GM23248 (cell line): Measurements from ENCODE around the gene SLC25A34. TPM values are rescaled to one million over a fixed set of nuclear protein-coding genes. Genes with fewer than 3 reads are reported as not detected.

Experiments used
- DNase-seq: peaks from one replicate; pipeline ENCODE4 v3.0.0-alpha.2; 2015
- H2AFZ ChIP-seq: fragments of 200-600 bp; sonication (generic); 2 replicates; pipeline ENCODE4 v1.6.1; 2016; ENCODE audit warnings: antibody characterized with exemption
- H3F3A ChIP-seq: fragments of 200-600 bp; sonication (generic); 2 replicates; pipeline ENCODE4 v1.6.1; 2016; ENCODE audit warnings: mild to moderate bottlenecking, antibody characterized with exemption, mixed run types; ENCODE audit not compliant: insufficient read depth
- H3K27ac ChIP-seq: fragments of 200-600 bp; sonication (generic); 2 replicates; pipeline ENCODE4 v1.5.1; 2016; ENCODE audit warnings: mild to moderate bottlenecking
- H3K27me3 ChIP-seq: fragments of 200-600 bp; sonication (generic); replicated peaks from 2 replicates; pipeline ENCODE4 v1.6.1; 2016; ENCODE audit warnings: mild to moderate bottlenecking; ENCODE audit not compliant: insufficient read depth
- H3K36me3 ChIP-seq: fragments of 200-600 bp; sonication (generic); 2 replicates; pipeline ENCODE4 v1.6.1; 2016; ENCODE audit warnings: low read depth, mild to moderate bottlenecking
- H3K4me1 ChIP-seq: fragments of 200-600 bp; sonication (generic); 2 replicates; pipeline ENCODE4 v1.6.1; 2016; ENCODE audit warnings: mild to moderate bottlenecking; ENCODE audit not compliant: insufficient read depth
- H3K4me2 ChIP-seq: fragments of 200-600 bp; sonication (generic); one replicate; pipeline ENCODE4 v1.6.1; 2016; ENCODE audit warnings: mild to moderate bottlenecking; ENCODE audit not compliant: unreplicated experiment
- H3K4me3 ChIP-seq: fragments of 200-600 bp; sonication (generic); 2 replicates; pipeline ENCODE4 v1.5.1; 2016; ENCODE audit warnings: mild to moderate bottlenecking
- H3K79me2 ChIP-seq: fragments of 200-600 bp; sonication (generic); 2 replicates; pipeline ENCODE4 v1.6.1; 2016; ENCODE audit warnings: mild to moderate bottlenecking; ENCODE audit not compliant: insufficient read depth
- H3K9ac ChIP-seq: fragments of 200-600 bp; sonication (generic); 2 replicates; pipeline ENCODE4 v1.6.1; 2016; ENCODE audit warnings: mild to moderate bottlenecking
- H3K9me2 ChIP-seq: fragments of 200-600 bp; sonication (generic); 2 replicates; pipeline ENCODE4 v1.6.1; 2016; ENCODE audit warnings: mixed run types, mild to moderate bottlenecking, moderate library complexity; ENCODE audit not compliant: insufficient read depth
- H3K9me3 ChIP-seq: fragments of 200-600 bp; sonication (generic); one replicate; pipeline ENCODE4 v1.6.1; 2017; ENCODE audit warnings: low read depth
- H4K20me1 ChIP-seq: fragments of 200-600 bp; sonication (generic); 2 replicates; pipeline ENCODE4 v1.6.0; 2016; ENCODE audit not compliant: insufficient read depth
- EZH2 ChIP-seq: fragments of 200-600 bp; sonication (generic); IDR thresholded peaks from 2 replicates; pipeline ENCODE4 v1.6.1; 2018; ENCODE audit warnings: antibody characterized with exemption, mild to moderate bottlenecking; ENCODE audit not compliant: insufficient read depth, poor library complexity, severe bottlenecking
- EZH2phosphoT487 ChIP-seq: fragments of 200-600 bp; sonication (generic); IDR thresholded peaks from 2 replicates; pipeline ENCODE4 v1.6.1; 2018; ENCODE audit warnings: antibody characterized with exemption, moderate library complexity, mild to moderate bottlenecking, low read depth; ENCODE audit not compliant: insufficient read depth
- WGBS, 2 experiments: methylation state at CpG; one replicate each; pipeline ENCODE4 v1.1.6; 2015 to 2017; ENCODE audit warnings: low lambda C conversion rate in 2 of 2, low coverage in 1 of 2; ENCODE audit errors: missing lambda C conversion rate in 2 of 2; 5-methylcytosine and 5-hydroxymethylcytosine counted together
- in situ Hi-C: fragments of 300-500 bp; cut with MboI; formaldehyde crosslinking; loops from 2 replicates; pipeline ENCODE4 v1.15.0; 2020
- polyA plus RNA-seq: library from polyadenylated mRNA; unstranded; fragments of >200 nt; fragmentation: Nextera tagmentation; extraction: Ambion mirVana; gene quantifications from 2 replicates; pipeline ENCODE4 v1.2.1, GENCODE V29; 2016
- total RNA-seq: library from RNA; depleted of rRNA; stranded (reverse); fragments of >200 nt; shearing (Covaris generic); gene quantifications from 2 replicates; pipeline ENCODE4 v1.2.3, GENCODE V29; 2014

Gene SLC25A34
- total and polyA plus RNA-seq, 2 experiments from 2014 or later, result 0.20 to 0.54 TPM

DNA sequence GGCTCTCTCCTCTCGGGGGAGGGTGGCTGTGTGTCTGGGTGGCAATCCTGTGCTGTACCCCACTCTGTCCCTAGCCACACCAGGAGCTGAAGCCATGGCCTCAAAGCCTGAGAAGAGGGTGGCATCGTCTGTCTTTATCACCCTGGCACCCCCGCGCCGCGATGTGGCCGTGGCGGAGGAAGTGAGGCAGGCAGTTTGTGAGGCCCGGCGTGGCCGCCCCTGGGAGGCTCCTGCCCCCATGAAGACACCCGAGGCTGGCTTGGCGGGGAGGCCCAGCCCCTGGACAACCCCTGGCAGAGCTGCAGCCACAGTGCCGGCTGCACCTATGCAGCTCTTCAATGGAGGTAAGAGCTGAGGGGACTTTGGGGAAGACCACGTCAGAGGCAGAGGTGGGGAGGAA, 28.8 kb downstream of the SLC25A34 start:
- no peaks in the 10 kb centered on the region for H3K9me3 ChIP-seq
- H3K36me3 ChIP-seq, result peaks cover 9% of the 10 kb centered on the region; the same call in 1 of the 2 replicates
- WGBS, 2 experiments, result 90% methylated on average over 11 to 15 of the region's 15 CpGs
- peaks cover 34% of the 10 kb centered on the region for H3K79me2 ChIP-seq
- H3K27ac ChIP-seq, result 0 out of 2 replicates have a peak overlapping the region, but pooled peaks have one; percentile 37
- TF ChIP-seq EZH2phosphoT487, result no peak
- no peak for TF ChIP-seq EZH2
- no peak overlapping the region for H2AFZ ChIP-seq
- H4K20me1 ChIP-seq, result no peaks in the 10 kb centered on the region
- no peak for DNase-seq
- H3K27me3 ChIP-seq, result no peaks in the 10 kb centered on the region
- H3K9ac ChIP-seq, result no peak overlapping the region
- H3K4me3 ChIP-seq, result no peak overlapping the region
- no peaks in the 10 kb centered on the region for H3K9me2 ChIP-seq
- no peak overlapping the region for H3K4me2 ChIP-seq
- H3K4me1 ChIP-seq, result peaks cover 16% of the 10 kb centered on the region
- in situ Hi-C loops, result no loop called here
- peaks cover 5% of the 10 kb centered on the region; the same call in 1 of the 2 replicates for H3F3A ChIP-seq

GRCh38 chr1:15765495-15766194, 29.6 kb downstream of the SLC25A34 start:
- peaks cover 9% of the 10 kb centered on the region for H3K4me1 ChIP-seq
- H3K36me3 ChIP-seq, result peaks cover 9% of the 10 kb centered on the region; the same call in 1 of the 2 replicates
- in situ Hi-C loops, result no loop called here
- no peaks in the 10 kb centered on the region for H3K9me2 ChIP-seq
- peaks cover 5% of the 10 kb centered on the region; the same call in 1 of the 2 replicates for H3F3A ChIP-seq
- H3K27me3 ChIP-seq, result no peaks in the 10 kb centered on the region
- peaks cover 26% of the 10 kb centered on the region for H3K79me2 ChIP-seq
- H3K9me3 ChIP-seq, result no peaks in the 10 kb centered on the region
- H3K27ac ChIP-seq, result peak overlapping the region; percentile 66
- no peak overlapping the region for H3K4me3 ChIP-seq
- H4K20me1 ChIP-seq, result no peaks in the 10 kb centered on the region
- WGBS, 2 experiments, result 67 to 70% methylated on average over 17 to 20 of the region's 20 CpGs
- TF ChIP-seq EZH2phosphoT487 (no peak), EZH2 (no peak)
- peak; percentile 92 for DNase-seq
- H3K4me2 ChIP-seq, result no peak overlapping the region
- peak overlapping the region; percentile 37; the same call in 1 of the 2 replicates for H3K9ac ChIP-seq
- no peak overlapping the region for H2AFZ ChIP-seq

DNA sequence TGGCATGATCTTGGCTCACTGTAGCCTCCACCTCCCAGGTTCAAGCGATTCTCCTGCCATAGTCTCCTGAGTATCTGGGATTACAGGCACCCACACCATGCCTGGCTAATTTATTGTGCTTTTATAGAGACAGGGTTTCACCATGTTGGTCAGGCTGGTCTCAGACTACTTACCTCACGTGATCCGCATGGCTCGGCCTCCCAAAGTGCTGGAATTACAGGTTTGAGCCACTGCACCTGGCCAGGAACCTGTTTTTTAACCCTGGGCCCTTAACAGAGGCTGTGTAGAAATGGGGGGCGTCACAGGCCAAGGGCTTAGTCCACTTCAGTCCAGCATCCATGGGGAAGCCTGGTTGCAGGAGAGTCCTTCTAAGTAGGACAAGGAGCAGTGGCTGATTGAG, 31.9 kb downstream of the SLC25A34 start:
- Histone ChIP-seq H3K4me2 (no peak overlapping the region), H2AFZ (no peak overlapping the region), H3K9me3 (no peaks in the 10 kb centered on the region), H3K27me3 (no peaks in the 10 kb centered on the region), H3K27ac (no peak overlapping the region), H3K79me2 (0 out of 2 replicates have a peak, but pooled peaks cover 5% of the 10 kb centered on the region), H3K4me3 (no peak overlapping the region), H3K36me3 (peaks cover 9% of the 10 kb centered on the region; the same call in 1 of the 2 replicates), H4K20me1 (no peaks in the 10 kb centered on the region), H3K4me1 (peaks cover 4% of the 10 kb centered on the region; the same call in 1 of the 2 replicates), H3F3A (no peaks in the 10 kb centered on the region), H3K9me2 (no peaks in the 10 kb centered on the region), H3K9ac (no peak overlapping the region)
- in situ Hi-C loops, result no loop called here
- no peak for TF ChIP-seq EZH2phosphoT487
- 96 to 99% methylated on average over 5 of the region's 5 CpGs for WGBS, 2 experiments
- DNase-seq, result no peak

- no peak for DNase-seq
- no peak overlapping the region for H3K4me2 ChIP-seq
- no peaks in the 10 kb centered on the region for H3K9me3 ChIP-seq
- 0 out of 2 replicates have a peak, but pooled peaks cover 5% of the 10 kb centered on the region for H3K79me2 ChIP-seq
- no peaks in the 10 kb centered on the region for H3K9me2 ChIP-seq
- H4K20me1 ChIP-seq, result no peaks in the 10 kb centered on the region
- H3K4me3 ChIP-seq, result no peak overlapping the region
- H3K27me3 ChIP-seq, result no peaks in the 10 kb centered on the region
- TF ChIP-seq EZH2phosphoT487 (no peak), EZH2 (no peak)
- in situ Hi-C loops, result no loop called here
- peaks cover 4% of the 10 kb centered on the region; the same call in 1 of the 2 replicates for H3K4me1 ChIP-seq
- no peak overlapping the region for H2AFZ ChIP-seq
- no peak overlapping the region for H3K27ac ChIP-seq
- peaks cover 14% of the 10 kb centered on the region for H3K36me3 ChIP-seq
- 91 to 93% methylated on average over 7 of the region's 7 CpGs for WGBS, 2 experiments
- H3K9ac ChIP-seq, result no peak overlapping the region
- H3F3A ChIP-seq, result no peaks in the 10 kb centered on the region
These were observed 32.3 kb downstream of the SLC25A34 start for GRCh38 chr1:15768388-15768787.
